GM21825 (cell line): ENCODE results near the gene CHN1.

Experiments used
- ATAC-seq: cut with Tn5 transposase; IDR thresholded peaks from one replicate; pipeline ENCODE4 v1.9.1; 2021; ENCODE audit warnings: mild to moderate bottlenecking, moderate library complexity; ENCODE audit not compliant: unreplicated experiment

Gene CHN1

DNA sequence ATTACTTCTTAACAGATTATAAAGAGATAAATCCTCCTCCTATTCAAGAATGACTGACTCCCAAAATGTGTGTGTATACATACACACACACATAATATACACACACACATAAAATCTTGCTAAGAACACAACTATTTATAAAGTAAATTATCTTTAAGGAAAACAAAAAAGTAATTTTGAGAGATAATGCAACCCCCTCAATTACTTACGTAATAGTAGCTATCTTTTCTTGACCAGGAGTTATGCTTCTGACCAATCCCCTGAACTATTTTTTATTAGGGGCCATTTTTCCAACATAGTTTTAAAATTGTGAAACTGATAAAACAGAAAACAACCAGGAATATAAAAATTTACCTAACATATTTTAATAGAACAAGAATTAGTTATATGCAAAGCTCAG, 127.9 kb downstream of the CHN1 start:
- no peak for ATAC-seq

DNA sequence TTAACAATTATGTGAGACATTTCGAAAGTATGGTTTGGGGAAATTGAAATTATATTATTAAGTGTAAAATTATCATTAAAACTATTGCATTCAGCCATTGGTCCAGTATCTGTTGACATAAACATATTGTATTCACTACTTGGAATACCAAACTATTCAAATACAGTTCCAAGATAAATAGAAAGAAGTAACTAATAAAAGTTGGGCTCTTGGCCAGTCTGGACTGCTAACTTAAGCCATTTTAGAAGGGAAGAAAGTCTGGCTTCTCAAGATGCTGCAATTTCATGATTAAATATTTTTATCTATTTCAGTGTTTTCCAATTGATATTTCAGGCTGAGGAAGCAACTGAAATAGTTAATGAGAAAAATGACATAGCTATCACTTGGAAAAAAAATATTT, 131.1 kb downstream of the CHN1 start:
- no peak for ATAC-seq

DNA sequence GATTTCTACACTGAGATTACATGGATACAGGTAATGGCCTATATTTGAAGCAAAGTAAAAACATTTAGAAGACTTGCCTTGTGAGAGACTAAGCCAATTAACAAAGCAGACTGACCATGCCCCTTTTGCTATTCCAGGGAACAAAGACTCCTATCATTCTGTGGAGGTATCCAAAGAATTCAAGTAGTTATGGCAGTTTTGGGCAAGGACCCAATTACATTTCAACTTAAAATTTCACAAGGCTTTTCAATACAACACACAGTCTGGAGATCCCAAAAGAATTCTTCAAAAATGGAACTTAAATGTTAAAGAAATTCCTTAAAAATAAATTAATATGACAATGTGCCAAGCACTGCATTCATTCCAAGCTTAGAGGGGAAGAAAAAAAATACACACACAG, 131.7 kb downstream of the CHN1 start:
- no peak for ATAC-seq

DNA sequence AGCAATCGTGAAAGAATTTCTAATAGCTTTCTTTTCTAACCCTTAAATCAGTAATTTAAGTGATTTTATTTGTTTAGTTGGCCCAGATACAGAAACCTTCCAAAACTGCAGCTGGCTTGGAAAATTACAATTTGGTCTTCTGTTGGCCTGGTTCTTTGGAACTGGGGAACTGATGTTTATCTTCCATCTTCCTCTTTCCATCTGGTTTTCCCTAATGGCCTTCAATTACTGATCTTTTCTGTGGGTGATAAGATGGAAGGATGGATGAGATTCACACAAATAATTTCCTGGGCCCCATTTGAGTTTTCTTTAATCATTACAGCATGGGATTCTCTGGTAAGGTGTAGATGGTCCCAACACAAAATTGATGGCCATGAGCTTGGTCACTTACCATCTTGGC, 134.4 kb downstream of the CHN1 start:
- ATAC-seq, result no peak

DNA sequence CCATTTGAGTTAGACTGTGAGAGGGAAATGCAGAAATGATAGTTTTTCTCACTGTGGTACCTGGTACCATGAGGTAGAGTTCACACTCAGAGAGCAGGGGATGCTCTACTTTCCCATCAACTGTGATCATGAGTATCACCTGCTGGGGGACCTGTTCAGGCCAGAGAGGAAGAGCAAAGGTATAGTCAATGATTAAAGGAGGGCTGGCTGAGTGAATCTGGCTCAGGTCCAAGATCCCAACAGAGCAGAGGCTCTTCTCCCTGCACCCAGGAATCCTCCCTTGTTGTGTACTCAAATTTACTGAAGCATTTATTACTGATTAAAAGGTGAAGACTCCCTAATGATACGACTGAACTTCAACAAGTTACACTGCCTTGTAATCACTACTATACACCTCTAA, 136.3 kb downstream of the CHN1 start:
- no peak for ATAC-seq

DNA sequence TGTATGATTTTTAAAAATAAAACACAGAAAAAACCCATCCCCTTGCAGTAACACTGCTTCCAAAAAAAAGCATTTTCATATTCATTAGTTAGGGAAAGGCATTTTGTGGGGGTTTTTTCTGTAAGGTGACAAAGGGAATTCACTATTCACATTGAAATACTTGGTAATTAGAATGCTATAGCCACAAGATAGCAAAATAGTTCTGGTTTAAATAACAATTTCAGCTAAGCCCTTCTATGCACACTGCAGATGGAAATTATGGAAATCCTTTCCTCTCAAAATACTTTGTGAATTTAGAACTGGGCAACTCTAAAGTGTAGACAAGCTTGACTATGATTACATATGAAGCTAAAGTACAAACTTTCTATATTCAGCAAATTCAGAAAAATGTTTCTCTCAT, 138.8 kb downstream of the CHN1 start:
- no peak for ATAC-seq

DNA sequence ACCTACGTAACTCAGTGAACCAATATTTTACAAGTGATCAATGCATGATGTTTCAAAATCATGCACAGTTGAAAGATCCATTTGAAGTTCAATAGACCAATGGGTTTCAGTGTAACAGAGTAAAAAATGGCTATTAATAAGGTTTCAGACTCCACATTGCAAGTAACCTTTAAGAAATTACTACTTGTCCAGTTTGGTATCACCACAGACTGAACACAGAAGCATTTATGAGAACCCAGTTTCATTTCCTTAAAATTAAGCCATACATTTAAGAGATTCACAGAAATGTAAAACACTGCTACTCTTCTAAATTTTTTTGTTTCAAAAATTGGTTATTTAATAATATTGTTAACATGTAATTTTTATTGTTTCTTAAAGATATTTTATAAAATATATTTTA, 142.0 kb downstream of the CHN1 start:
- no peak for ATAC-seq

DNA sequence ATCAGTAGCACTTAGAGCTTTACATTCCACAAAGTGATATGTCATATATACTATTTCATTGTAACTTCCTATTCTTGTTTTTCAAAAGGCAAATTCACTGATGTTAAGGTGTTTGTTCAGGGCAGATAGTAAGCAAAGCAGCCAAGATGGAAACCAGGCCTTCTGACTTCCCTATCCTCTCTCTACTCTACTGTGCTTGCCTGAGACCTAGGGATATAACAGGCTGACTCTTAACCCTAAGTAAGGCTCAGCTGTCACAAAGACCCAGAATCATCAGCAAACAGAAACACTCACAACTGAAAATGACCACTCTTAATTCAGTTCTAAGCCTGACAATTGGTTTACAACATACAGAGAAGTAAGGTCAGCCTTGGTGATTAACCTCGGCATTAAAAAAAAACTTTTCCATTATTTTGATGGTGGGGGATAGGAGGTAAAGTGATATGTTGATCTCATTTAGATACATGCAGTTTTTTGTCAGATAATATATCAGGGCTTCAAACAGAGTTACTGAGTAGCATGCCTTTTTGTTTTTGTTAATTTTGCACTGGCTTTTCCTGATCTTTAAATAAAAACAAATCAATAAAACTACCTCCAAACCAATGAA, 145.5 kb downstream of the CHN1 start:
- ATAC-seq, result no peak

DNA sequence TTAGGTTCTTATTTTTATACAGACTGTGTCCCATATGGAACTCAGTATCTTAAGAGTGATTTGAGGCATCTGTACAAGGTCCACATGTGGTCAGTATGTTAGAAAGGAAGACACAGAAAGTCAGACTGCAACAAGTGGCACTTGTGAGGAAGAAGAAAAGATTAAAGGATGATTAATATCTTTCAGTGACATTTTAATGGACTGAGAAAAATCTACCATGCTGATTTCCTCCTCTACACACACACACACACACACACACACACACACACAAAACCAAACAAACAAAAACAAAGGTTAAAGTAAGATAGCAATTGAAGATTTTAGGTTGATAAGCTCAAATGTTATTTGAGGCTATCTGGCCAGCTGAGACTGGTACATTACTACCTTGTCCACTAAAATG, 146.4 kb downstream of the CHN1 start:
- no peak for ATAC-seq

DNA sequence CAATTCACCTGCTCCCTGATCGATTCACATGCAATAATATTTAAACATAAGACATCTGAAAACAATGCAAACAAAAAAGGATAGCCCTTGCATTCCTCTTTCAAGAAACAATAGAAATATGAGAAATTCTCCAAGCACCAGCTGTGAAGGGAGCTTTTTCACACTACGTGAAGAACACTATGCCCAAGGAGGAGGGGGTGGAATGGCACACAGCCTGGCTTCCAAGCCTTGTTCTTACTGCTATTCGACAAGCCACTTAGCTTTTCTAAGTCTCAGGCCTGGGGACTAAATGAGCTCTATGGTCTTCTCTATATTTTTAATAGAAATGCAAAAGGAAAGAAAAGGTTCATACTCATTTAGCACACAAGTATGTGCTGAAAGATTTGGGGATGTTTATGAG, 148.7 kb downstream of the CHN1 start:
- ATAC-seq, result no peak

DNA sequence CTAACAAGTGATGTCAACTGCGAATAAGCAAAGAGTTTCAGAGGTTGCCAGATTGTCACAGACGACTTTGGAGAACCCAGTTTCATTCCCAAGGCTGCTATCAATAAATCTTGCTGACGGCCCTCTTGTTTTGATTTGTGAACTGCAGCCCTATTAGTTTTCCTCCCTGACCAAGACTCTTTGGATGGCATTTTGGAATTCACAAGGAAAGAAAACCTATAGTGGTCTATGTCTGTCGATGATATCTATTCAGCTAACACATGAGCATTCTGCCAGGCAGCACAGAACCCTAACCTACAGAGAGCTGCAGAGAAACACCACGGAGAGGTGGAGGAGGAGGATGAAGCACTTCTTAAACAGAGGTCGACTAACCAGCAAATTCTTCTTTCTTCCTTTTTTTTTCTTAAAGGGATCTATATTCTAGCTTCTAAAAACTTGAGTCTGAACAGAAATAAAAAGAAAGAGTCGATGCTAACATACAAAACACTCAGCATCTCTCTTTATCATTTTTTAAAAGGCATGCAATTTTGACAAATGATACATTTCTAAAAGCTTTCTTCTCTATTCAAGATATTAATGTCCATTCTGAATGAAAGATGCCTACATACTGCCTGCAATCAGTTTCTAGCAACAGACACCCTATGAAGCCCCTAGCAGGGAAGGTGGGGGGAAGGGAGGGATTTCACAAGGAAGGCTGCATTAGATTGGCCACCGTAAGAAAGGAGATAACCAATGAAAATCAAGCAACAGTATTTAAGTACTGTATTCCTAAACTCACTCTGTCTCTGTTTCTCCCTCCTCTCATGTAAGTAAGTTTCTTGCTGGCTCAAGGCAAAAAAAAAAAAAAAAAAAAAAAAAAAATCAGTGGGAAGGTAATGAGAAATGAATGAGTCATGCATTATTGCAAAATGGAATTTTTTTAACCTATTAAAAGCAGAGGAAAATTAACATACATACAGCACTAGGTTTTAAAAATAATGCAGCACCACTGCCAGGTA, 157.9 kb downstream of the CHN1 start:
- ATAC-seq, result no peak

DNA sequence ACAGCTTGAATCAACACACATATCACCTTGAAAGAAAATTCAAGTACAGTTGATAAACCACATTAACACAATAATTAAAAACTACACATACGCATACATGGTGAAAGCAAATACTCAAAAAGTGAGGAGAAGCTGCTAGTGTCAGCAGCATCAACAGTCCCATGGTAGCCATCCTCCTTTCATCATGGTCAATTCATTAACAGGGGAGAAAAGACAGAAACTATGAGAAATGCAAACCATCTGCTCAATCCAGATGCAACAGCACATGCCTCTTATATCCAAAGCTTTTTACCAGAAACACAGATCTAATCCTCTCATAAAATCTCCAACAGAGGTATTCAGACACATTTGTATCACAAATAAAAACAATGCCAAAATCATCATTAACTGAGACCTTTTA, 159.0 kb downstream of the CHN1 start:
- no peak for ATAC-seq

DNA sequence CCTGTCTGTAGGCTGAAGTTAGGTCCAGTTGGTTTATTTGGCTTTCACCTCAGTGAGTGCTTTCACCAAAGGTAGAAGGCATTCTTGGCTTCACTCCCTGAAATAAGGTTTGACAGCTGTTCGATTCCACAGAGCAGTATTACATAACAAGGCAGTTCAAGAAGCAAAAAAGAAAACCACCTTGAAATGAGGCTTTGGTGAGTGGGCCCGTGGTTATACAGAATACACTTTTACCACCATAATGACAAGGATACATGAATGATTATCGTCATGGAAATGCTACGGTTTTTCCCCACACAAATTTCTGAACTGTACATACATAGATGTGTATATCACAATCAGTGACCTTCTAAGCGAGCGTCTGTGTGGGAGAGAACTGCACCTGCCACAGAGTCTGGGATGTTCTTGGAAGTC, 160.9 kb downstream of the CHN1 start:
- ATAC-seq, result no peak

DNA sequence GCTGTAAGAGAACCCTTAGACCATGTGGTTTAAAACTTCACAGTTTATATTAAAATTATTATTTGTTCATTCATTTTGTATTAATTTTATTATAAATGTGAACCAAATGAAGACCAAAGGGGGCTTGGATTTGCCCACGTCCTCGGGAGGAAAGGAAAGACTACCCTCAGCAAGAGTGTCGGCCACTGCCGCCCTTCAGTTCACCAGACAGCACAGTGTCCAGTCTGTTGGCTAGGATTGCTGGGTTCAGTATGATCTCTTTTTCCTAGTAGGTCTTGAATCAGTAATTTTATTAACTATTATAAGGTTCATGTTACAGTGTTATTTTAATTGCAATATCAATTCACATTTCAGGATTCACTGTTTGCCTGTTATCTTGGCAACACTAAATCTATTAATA, 162.7 kb downstream of the CHN1 start:
- no peak for ATAC-seq

DNA sequence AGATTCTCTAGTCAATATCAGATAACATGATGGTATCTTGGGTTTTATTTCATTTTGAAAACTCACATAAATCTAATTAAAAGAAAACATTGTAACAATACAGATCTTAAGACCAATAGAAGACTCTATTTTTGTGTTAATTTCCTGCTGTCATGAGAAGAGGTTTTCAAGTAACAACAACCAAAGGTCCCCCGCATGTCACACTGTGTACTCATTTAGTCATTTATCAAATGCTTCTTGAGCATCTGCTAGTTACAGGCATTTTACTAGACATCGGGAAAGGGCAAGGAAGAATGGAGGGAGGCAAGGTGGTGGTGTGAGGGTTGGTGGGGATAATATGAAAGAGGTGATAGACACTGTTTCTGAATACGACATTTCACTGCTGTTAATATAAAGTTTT, 163.2 kb downstream of the CHN1 start:
- ATAC-seq, result no peak

DNA sequence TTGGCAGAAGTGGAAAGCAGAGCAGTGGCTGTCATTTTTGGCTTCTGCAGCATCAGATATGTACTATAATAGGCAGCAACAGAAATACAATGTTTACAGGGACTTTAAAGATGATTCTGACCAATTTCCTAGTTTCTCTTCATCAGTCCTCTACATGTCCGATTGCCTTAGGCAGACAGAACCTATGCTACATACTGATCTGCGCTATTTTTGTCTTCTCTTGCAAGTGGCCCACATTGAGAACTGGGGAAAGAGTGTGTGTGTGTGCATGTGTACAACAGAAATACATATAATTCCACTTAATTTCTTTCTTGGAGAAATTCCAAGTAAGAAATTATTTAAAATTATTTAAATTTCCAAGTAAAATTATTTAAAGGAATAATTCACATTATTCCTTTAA, 163.8 kb downstream of the CHN1 start:
- no peak for ATAC-seq

DNA sequence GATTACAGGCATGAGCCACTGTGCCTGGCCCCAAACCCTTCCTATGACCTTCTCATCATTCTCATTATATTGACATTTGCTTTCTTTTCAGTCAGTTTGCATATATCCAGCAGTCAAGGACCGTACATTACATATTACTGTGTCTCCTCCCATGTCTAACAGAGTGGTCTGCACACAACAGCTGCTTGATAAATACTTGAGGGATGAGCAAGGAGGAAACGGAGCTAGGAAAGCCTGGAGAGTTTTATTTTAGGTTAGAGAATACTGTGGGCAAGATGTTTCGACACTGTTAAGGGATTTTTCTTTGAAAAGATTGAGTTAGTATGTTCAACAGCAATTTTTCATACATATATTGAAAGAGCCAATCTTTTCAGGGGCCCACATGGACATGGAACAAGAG, 164.7 kb downstream of the CHN1 start:
- ATAC-seq, result no peak

DNA sequence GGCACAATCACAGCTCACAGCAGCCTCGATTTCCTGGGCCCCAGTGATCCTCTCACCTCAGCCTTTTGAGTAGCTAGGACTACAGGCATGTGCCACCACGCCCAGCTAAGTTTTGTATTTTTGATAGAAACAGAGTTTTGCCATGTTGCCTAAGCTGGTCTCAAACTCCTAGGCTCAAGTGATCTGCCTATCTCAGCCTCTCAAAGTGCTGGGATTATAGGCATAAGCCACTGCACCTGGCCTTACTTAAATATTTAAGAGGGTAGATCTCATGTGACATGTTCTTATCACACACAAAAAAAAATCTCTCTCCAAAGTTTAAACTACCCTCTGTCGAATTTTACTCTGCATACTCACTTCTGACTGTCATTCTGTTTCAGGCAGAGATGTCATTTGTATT, 165.5 kb downstream of the CHN1 start:
- ATAC-seq, result no peak

DNA sequence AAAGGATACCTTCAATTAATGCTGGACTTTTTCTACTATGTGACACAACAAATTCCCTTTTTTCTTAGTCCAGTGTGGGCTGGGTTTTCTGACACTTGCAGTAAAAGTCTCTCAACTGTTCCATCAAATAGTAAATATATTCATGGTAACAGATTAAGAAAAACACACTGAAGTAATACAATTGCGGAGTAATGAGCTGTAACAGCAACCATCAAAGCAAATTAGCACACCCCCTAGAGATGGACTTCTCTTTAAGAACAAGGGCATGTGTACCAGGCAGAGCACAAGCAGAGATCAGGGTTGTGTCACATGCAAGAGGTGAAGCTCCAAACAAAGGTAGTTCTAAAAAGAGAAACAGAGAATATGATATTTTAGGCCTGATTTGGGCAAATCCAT, 168.2 kb downstream of the CHN1 start:
- no peak for ATAC-seq

DNA sequence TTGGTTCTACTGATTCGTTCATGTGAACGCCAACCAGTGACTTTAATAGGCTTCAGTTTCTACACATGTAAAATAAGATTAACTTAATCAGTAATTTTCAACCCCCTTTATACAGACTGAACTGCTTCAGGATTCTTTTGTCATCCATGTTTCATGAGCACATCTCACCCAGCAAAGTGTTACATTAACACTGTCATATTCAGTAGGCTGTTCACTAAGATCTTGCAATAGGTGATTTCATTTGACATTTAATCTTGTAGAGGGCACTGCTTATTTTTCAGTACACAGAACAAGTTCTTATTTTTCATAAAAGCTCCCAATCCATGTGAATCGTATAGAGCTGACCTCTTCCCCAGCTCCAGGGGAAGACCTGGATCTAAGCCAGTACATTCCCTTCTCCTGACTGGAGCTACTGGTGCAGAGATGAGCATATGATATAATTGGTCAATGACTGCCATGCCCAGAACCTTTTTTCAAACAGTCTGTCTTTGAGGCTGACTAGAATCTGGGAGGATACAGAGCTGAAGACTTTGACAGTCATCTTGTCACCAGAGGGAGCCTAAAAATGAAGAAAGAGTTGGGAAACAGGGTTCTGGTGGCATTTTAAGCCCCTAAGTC, 168.7 kb downstream of the CHN1 start:
- no peak for ATAC-seq

DNA sequence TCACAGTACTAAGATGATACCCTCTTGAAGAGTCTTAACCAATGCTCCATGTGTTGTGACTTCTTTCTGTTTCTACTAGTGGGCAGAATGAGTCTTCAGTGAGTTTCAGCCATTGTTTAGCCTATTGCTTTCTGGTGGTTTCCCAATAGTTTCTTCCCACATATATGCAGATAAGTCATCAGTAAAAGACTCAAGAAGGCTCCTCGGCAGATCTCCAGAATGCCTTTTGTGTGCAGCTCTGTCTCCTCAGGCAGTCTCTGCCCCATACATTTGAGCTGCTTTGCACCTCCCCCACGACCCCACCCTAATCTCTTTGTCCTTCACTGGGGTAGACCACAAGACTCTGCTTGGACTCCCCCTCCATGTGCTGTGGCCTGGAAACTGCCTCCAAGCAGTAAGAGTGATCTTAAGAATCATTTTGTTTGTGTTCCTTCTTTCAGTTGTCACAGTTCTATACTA, 169.4 kb downstream of the CHN1 start:
- ATAC-seq, result no peak

DNA sequence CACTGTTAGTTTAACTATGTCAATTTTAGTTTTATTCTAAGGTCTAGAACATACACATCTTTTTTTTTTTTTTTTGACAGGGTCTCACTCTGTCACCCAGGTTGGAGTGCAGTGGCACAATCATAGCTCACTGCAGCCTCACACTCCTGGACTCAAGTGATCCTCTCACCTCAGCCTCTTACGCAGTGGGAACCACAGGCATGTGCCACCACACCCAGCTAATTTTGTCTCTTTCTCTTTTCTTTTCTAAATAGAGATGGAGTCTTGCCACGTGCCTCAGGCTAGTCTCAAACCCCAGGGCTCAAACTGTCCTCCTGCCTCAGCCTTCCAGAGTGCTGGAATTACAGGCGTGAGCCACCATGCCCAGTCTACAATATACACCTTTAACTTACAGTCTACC, 171.4 kb downstream of the CHN1 start:
- ATAC-seq, result no peak
